VCaP (cell line): ENCODE measurements around the gene LAMA2.
"Not testable (repeated sequence)": the region's sequence is repeated elsewhere in the genome, so short reads cannot be mapped to it uniquely, and the experiment has no call there.

Experiments
- H3K27ac ChIP-seq: fragments of 450-650 bp; 2 replicates; pipeline ENCODE4 v1.5.1; 2017
- TF ChIP-seq, protein P1 (sequence below): fragments of 450-650 bp; conservative IDR thresholded peaks from 2 replicates; pipeline ENCODE4 v1.5.1; 2017; ENCODE audit warnings: mild to moderate bottlenecking, moderate library complexity

Gene LAMA2

DNA sequence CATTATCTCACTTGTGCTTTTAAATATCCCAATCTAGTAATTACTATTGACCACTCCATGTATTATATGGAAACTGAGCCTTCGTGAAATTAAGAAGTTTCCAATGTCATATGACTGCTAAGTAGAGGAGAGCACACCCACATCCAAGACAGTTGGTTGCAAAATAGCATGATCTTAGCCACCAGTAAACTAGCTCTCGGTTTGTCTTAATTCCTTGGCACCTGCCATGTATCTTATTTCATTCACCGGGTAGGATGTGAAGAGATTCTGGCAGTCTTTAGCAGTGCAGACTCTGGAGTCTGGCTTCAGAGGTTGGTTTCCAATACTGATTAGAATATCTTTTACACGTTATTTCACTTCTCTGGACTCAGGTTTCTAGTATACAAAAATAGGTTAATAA, 270.3 kb downstream of the LAMA2 start:
- H3K27ac ChIP-seq, result no peak overlapping the region
- TF ChIP-seq, protein P1, sequence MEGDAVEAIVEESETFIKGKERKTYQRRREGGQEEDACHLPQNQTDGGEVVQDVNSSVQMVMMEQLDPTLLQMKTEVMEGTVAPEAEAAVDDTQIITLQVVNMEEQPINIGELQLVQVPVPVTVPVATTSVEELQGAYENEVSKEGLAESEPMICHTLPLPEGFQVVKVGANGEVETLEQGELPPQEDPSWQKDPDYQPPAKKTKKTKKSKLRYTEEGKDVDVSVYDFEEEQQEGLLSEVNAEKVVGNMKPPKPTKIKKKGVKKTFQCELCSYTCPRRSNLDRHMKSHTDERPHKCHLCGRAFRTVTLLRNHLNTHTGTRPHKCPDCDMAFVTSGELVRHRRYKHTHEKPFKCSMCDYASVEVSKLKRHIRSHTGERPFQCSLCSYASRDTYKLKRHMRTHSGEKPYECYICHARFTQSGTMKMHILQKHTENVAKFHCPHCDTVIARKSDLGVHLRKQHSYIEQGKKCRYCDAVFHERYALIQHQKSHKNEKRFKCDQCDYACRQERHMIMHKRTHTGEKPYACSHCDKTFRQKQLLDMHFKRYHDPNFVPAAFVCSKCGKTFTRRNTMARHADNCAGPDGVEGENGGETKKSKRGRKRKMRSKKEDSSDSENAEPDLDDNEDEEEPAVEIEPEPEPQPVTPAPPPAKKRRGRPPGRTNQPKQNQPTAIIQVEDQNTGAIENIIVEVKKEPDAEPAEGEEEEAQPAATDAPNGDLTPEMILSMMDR, result no peak

DNA sequence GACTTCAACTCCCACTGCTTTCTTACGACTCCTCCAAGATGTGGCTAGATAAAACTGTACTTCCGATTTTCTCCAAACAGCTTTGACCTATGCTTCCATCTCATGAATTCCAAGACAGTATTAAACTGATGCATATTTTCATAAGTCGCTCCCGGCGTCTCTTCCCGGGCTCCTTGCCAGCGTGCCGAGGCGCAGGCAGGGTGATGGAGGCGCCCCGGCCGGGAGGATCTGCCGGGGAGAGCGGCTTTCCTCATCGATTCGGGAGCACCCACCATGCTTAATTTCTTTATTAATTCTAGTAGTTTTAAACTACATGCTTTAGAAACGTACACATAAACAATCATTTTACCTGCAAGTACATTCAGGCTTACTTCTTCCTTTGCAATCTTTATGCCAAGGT, 276.3 kb downstream of the LAMA2 start:
- H3K27ac ChIP-seq, result not testable (repeated sequence)

DNA sequence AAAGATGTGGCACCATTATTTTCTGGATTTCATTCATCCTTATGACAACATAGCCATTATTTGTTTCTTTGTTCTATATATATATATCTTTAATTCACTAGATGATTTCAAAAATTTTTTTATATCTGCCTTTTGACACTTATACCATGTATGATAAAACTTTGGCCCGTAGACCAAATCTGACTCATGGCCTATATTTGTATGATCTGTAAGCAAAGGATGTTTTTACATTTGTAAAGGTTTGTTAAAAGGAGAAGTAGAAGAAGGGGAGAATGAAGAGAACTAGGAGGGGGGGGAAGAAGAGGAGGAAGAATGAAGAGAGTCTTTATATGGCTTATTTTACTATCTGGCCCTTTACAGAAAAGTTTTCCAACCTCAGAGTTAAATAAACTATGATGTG, 279.7 kb downstream of the LAMA2 start:
- TF ChIP-seq, protein P1, result no peak
- no peak overlapping the region for H3K27ac ChIP-seq

DNA sequence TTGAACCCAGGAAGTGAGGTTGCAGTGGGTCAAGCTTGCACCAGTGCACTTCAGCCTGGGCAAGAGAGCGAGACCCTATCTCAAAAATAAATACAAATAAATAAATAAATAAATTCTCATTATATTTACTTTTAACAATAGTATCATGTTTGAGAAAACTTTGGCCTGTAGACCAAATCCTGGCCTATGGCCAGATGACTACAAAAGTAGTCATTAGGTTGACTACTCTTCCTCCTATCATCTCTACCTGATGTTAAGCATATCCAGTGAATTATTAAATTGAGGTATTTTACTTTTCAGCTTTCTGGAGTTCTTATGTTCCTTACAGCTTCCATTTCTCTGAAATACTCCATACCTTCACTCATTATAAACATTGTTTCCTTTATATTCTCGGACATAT, 280.6 kb downstream of the LAMA2 start:
- TF ChIP-seq, protein P1, result no peak
- no peak overlapping the region for H3K27ac ChIP-seq

DNA sequence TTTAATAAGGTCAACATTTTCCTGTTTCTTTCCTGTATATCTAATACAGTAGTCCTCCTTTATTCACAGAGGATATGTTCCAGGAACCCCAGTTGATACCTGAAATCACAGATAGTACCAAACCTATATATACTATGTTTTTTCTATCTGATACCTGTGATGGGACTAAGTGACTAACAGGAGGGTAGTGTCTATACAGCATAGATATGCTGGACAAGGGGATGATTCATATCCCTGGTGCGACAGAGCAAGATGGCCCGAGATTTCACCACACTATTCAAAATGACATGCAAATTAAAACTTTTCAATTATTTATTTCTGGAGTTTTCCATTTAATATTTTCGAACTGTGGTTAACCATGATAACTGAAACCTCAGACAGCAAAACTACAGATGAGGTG, 281.1 kb downstream of the LAMA2 start:
- no peak overlapping the region for H3K27ac ChIP-seq
- TF ChIP-seq, protein P1, result no peak

DNA sequence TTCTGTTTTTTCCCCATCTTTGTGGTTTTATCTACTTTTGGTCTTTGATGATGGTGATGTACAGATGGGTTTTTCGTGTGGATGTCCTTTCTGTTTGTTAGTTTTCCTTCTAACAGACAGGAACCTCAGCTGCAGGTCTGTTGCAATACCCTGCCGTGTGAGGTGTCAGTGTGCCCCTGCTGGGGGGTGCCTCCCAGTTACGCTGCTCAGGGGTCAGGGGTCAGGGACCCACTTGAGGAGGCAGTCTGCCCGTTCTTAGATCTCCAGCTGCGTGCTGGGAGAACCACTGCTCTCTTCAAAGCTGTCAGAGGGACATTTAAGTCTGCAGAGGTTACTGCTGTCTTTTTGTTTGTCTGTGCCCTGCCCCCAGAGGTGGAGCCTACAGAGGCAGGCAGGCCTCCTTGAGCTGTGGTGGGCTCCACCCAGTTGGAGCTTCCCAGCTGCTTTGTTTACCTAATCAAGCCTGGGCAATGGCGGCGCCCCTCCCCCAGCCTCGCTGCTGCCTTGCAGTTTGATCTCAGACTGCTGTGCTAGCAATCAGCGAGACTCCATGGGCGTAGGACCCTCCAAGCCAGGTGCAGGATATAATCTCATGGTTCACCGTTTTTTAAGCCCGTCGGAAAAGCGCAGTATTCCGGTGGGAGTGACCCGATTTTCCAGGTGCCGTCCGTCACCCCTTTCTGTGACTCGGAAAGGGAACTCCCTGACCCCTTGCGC, 289.5 kb downstream of the LAMA2 start:
- H3K27ac ChIP-seq, result not testable (repeated sequence)

DNA sequence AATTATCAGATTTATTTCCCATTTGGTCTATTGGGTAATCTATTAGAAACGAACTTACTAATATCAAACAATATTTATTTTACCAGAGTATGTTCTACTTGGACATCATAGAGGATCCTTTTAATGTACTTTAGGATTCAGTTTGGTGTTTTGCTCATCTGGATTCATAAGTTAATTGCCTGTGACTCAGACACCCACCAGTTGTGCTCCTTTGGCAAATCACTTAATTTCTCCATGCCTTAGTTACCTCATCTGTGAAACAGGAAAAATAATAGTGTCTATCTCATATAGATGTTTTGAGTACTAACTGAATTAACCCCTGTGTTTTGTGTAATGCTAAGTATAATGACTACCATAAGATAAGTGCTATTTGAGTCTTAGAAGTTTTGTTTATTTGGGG, 292.1 kb downstream of the LAMA2 start:
- no peak overlapping the region for H3K27ac ChIP-seq
- TF ChIP-seq, protein P1, result no peak

DNA sequence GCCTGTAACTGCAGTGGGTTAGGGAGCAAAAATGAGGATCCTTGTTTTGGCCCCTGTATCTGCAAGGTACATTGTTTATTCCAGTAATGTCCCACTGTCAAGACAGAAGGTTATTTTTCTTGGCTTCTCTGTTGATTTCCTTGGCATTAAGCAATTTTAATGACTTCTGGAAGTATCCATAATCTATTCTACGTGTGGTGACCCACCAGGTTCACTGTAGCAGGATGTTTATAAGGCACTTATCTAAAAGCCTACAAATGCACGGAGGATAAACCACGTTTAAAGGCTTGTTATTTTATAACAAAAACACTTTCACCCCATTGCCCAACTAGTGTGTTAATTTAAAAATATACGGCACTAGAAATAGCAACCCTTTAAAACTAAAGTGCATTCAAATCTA, 294.9 kb downstream of the LAMA2 start:
- TF ChIP-seq, protein P1, result no peak
- no peak overlapping the region for H3K27ac ChIP-seq

DNA sequence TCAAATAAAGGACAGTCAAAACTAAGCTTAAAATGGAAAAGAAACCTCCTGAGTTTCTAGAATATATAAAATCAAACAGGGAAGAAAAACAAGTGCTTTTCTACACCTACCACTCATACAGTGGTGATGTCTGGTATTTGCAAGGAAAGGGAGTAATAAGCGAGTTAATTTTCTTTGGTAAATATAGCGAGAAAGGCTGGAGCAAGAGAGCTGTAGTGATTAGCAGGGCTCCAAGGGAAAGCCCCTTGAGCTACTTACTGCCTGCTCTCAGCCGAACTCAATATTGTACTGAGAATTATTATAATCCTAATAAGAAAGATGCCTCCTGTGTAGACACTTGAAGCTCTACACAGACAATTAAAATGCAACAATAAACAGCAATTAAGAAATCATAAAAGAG, 296.3 kb downstream of the LAMA2 start:
- TF ChIP-seq, protein P1, result no peak
- no peak overlapping the region for H3K27ac ChIP-seq
